ENCODE measurements around the gene CAMSAP3. TPM values are rescaled to one million over a fixed set of nuclear protein-coding genes. Genes with fewer than 3 reads are reported as not detected.

The CAMSAP3 gene
- total and polyA plus RNA-seq, 10 of the 15 experiments (the other 5 are each of a cell fraction or from before 2014, with no cell fraction given): 0.03 to 6.3 (median 0.72) TPM

- peaks cover 9% of the 10 kb centered on the region for H3K4me1 ChIP-seq (ENCODE audit: control insufficient read depth, insufficient read depth, low read length)
- intact Hi-C loops (cut with micrococcal nuclease; ENCODE audit: unreplicated experiment): no loop called here
- H3K27ac ChIP-seq (ENCODE audit: control insufficient read depth, insufficient read depth): no peak overlapping the region
- ChIA-PET RAD21 (ENCODE audit: unreplicated experiment) (no interaction called here), CTCF (interaction anchor here (1.2 kb wide), 1 partner anchor 73 kb away, joined by 3 read pairs; no protein-coding TSS in a partner anchor), SMC1A (ENCODE audit: uncharacterized antibody, unreplicated experiment) (no interaction called here), POLR2A (interaction anchor here (0.6 kb wide), 1 partner anchor 22 kb away, joined by 3 read pairs; no protein-coding TSS in a partner anchor)
- no peak overlapping the region for H2AFZ ChIP-seq (ENCODE audit: control insufficient read depth, low read depth, low read length)
- H3K79me2 ChIP-seq (ENCODE audit: control insufficient read depth, insufficient read depth, low read length): peaks cover 16% of the 10 kb centered on the region
- ATAC-seq (no peak), DNase-seq (ENCODE audit: low read depth, low spot score) (no peak), FAIRE-seq (no peak)
- 92% methylated on average over 40 of the region's 43 CpGs for WGBS (ENCODE audit: insufficient coverage, insufficient replicate concordance, low lambda C conversion rate, missing lambda C conversion rate)
- peaks cover 0 to 7% of the 10 kb centered on the region in 2 experiments; a peak in 3 of 4 replicates for H3K36me3 ChIP-seq (ENCODE audit: control insufficient read depth in 2 of 2, insufficient read depth in 2 of 2, low read length in 1 of 2)
- H3K4me2 ChIP-seq (ENCODE audit: control insufficient read depth, insufficient read depth): no peak overlapping the region
- H3K9me3 ChIP-seq (replicated peaks; ENCODE audit: control insufficient read depth, insufficient read depth, low read length): no peaks in the 10 kb centered on the region; the same call in 2 of the 3 replicates
- no peak overlapping the region for H3K9ac ChIP-seq (ENCODE audit: control insufficient read depth, insufficient read depth, low read length)
- TF ChIP-seq ASH2L (IDR thresholded peaks at IDR 0.05; ENCODE audit: borderline replicate concordance, low read depth) (no peak), POLR2A (IDR thresholded peaks at IDR 0.05; ENCODE audit: low read depth, low read length) (peak; percentile 36; the same call in 1 of the 2 replicates)
- no TSS peak for BruUV-seq (replicated peaks)
- no peaks in the 10 kb centered on the region for H3K27me3 ChIP-seq (replicated peaks in 1 of 2; ENCODE audit: control insufficient read depth in 2 of 2, insufficient read depth in 2 of 2, low read length in 1 of 2)
- no peaks in the 10 kb centered on the region for H4K20me1 ChIP-seq (ENCODE audit: control insufficient read depth, insufficient read depth)
- in situ Hi-C loops (cut with MboI): no loop called here
- no peak overlapping the region for H3K4me3 ChIP-seq
Observed at GRCh38 chr19:7641290-7642276, 45.9 kb downstream of the CAMSAP3 start.

GRCh38 chr19:7642295-7643030, 46.8 kb downstream of the CAMSAP3 start:
- POLR2A ChIA-PET: no interaction called here

More at GRCh38 chr19:7642295-7643030, 46.8 kb downstream of the CAMSAP3 start:
- Histone ChIP-seq H3K9me3 (replicated peaks; ENCODE audit: control insufficient read depth, insufficient read depth, low read length) (no peaks in the 10 kb centered on the region; the same call in 2 of the 3 replicates), H3K9ac (ENCODE audit: control insufficient read depth, insufficient read depth, low read length) (no peak overlapping the region), H3K27me3 (replicated peaks in 1 of 2; ENCODE audit: control insufficient read depth in 2 of 2, insufficient read depth in 2 of 2, low read length in 1 of 2) (no peaks in the 10 kb centered on the region), H3K4me2 (ENCODE audit: control insufficient read depth, insufficient read depth) (no peak overlapping the region), H4K20me1 (ENCODE audit: control insufficient read depth, insufficient read depth) (no peaks in the 10 kb centered on the region), H2AFZ (ENCODE audit: control insufficient read depth, low read depth, low read length) (no peak overlapping the region), H3K4me1 (ENCODE audit: control insufficient read depth, insufficient read depth, low read length) (peaks cover 6% of the 10 kb centered on the region; the same call in 1 of the 2 replicates), H3K4me3 (no peak overlapping the region), H3K27ac (ENCODE audit: control insufficient read depth, insufficient read depth) (no peak overlapping the region), H3K36me3 (ENCODE audit: control insufficient read depth in 2 of 2, insufficient read depth in 2 of 2, low read length in 1 of 2) (peaks cover 0 to 7% of the 10 kb centered on the region in 2 experiments; a peak in 3 of 4 replicates), H3K79me2 (ENCODE audit: control insufficient read depth, insufficient read depth, low read length) (peaks cover 10% of the 10 kb centered on the region)
- no peak for DNase-seq (ENCODE audit: low read depth, low spot score)
- RAD21 ChIA-PET (ENCODE audit: unreplicated experiment): no interaction called here
- BruUV-seq (replicated peaks): no TSS peak
- TF ChIP-seq DPF2 (IDR thresholded peaks at IDR 0.05): no peak
- TF ChIP-seq YY1 (IDR thresholded peaks at IDR 0.05; ENCODE audit: low read depth, low read length): no peak
- TF ChIP-seq HSF1 (IDR thresholded peaks at IDR 0.05; ENCODE audit: low read depth, low read length): no peak
- SMC1A ChIA-PET (ENCODE audit: uncharacterized antibody, unreplicated experiment): no interaction called here
- WGBS (ENCODE audit: insufficient coverage, insufficient replicate concordance, low lambda C conversion rate, missing lambda C conversion rate): 87% methylated on average over 19 of the region's 27 CpGs
- CTCF ChIA-PET: interaction anchor here (0.7 to 1.2 kb wide), 2 partner anchors 13 to 74 kb away, joined by 3 read pairs; partner anchors contain the start of gene PET100
- no peak for FAIRE-seq
- ATAC-seq: no peak
- intact Hi-C loops (cut with micrococcal nuclease; ENCODE audit: unreplicated experiment): no loop called here
- in situ Hi-C loops (cut with MboI): no loop called here
